ENCODE data around the gene SH2D5. TPM values are rescaled to one million over a fixed set of nuclear protein-coding genes. Genes with fewer than 3 reads are reported as not detected.

Gene SH2D5
- polyA plus RNA-seq, 1 experiment: 3.5 TPM

DNA sequence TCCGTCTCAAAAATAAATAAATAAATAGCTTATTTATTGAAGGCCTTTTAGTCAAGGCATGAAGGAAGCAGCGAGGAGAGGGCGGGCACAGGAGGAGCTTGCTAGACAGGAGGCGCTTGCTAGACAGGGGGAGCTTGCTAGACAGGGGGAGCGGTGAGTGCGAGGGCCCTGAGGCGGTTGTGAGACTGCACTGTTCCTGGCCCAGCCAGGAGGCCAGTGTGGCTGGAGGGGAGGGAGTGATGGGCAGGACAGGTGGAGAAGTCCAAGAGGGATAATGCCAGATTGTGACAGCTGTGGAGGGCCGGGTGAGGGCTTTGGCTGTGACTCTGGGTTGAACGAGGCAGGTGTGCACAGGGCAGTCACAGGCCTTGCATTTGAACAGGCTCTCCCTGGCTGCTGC is 32.9 kb downstream of the SH2D5 start:
- ChIA-PET POLR2A (no interaction called here), CTCF (interaction anchor here (0.7 to 9.5 kb wide), 6 partner anchors 9 to 669 kb away, joined by 3 to 147 read pairs (median 4); no protein-coding TSS in a partner anchor)
- Histone ChIP-seq H3K4me3 (ENCODE audit: low read depth, low read length) (no peak overlapping the region), H3K27me3 (ENCODE audit: control insufficient read depth, insufficient read depth, low read length) (no peaks in the 10 kb centered on the region), H3K36me3 (ENCODE audit: control insufficient read depth, insufficient read depth, low read length) (no peaks in the 10 kb centered on the region)
- no peak for DNase-seq (ENCODE audit: low read depth)
- TF ChIP-seq, protein P1, sequence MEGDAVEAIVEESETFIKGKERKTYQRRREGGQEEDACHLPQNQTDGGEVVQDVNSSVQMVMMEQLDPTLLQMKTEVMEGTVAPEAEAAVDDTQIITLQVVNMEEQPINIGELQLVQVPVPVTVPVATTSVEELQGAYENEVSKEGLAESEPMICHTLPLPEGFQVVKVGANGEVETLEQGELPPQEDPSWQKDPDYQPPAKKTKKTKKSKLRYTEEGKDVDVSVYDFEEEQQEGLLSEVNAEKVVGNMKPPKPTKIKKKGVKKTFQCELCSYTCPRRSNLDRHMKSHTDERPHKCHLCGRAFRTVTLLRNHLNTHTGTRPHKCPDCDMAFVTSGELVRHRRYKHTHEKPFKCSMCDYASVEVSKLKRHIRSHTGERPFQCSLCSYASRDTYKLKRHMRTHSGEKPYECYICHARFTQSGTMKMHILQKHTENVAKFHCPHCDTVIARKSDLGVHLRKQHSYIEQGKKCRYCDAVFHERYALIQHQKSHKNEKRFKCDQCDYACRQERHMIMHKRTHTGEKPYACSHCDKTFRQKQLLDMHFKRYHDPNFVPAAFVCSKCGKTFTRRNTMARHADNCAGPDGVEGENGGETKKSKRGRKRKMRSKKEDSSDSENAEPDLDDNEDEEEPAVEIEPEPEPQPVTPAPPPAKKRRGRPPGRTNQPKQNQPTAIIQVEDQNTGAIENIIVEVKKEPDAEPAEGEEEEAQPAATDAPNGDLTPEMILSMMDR (IDR thresholded peaks at IDR 0.05; ENCODE audit: insufficient read depth, low read depth, low read length): no peak

DNA sequence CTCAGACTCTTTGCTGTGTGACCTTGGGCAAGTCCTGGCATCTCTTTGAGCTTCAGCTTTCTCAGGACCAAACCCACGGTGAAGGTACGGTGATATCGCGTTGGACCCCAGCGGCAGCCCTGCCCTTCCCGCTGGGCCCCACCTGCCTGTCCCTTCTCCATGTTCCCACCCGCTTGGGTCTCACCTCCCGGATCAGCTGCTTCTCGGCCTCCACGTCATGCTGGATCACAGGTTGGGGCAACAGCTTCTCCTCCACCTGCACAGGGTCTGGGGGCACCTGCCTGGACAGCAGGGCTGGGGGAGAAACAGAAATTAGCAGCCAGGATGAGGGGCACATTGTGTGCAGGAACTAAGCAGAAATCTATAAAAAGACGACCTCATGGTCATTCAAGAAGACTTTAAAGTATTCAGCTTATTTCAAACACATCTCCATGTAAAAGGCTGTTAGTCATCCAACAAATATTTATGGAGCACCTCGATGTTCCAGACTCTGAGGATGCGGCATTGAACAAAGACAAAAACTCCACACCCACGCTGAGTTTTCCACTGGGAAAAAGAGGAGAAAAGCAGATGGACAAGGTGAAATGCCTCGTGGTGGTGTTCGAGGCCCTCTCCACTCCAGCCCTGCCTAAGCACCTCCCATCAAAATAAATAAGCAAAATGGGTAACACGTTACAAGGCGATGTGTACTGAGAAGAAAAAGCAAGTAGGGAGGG is 34.1 kb downstream of the SH2D5 start:
- H3K27me3 ChIP-seq (ENCODE audit: control insufficient read depth, insufficient read depth, low read length): no peaks in the 10 kb centered on the region
- DNase-seq (ENCODE audit: low read depth): peak; percentile 83
- CTCF ChIA-PET: interaction anchor here (0.6 to 9.5 kb wide), 8 partner anchors 10 to 670 kb away, joined by 3 to 147 read pairs (median 8); no protein-coding TSS in a partner anchor
- no peaks in the 10 kb centered on the region for H3K36me3 ChIP-seq (ENCODE audit: control insufficient read depth, insufficient read depth, low read length)
- TF ChIP-seq, protein P1 (IDR thresholded peaks at IDR 0.05; ENCODE audit: insufficient read depth, low read depth, low read length): no peak
- no peak overlapping the region for H3K4me3 ChIP-seq (ENCODE audit: low read depth, low read length)
- POLR2A ChIA-PET: no interaction called here

DNA sequence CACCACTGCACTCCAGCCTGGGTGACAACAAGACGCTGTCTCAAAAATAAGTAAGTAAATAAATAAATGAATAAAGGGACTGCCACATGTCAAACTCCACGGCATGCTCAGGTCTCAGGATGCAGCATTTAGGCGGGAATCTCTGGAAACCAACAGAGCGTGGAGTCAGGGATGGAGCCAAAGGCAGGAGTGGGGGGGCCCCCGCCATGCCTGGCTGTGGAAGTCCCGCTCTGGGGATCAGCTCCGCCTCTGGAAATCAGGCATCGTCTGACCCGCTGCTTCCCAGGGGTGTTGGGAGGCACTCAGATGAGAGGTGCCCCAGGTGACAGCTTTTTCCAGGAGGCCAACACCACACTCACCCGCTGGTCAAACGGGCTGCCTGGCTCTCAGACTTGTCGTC is 34.9 kb downstream of the SH2D5 start:
- POLR2A ChIA-PET: no interaction called here
- DNase-seq (ENCODE audit: low read depth): no peak

DNA sequence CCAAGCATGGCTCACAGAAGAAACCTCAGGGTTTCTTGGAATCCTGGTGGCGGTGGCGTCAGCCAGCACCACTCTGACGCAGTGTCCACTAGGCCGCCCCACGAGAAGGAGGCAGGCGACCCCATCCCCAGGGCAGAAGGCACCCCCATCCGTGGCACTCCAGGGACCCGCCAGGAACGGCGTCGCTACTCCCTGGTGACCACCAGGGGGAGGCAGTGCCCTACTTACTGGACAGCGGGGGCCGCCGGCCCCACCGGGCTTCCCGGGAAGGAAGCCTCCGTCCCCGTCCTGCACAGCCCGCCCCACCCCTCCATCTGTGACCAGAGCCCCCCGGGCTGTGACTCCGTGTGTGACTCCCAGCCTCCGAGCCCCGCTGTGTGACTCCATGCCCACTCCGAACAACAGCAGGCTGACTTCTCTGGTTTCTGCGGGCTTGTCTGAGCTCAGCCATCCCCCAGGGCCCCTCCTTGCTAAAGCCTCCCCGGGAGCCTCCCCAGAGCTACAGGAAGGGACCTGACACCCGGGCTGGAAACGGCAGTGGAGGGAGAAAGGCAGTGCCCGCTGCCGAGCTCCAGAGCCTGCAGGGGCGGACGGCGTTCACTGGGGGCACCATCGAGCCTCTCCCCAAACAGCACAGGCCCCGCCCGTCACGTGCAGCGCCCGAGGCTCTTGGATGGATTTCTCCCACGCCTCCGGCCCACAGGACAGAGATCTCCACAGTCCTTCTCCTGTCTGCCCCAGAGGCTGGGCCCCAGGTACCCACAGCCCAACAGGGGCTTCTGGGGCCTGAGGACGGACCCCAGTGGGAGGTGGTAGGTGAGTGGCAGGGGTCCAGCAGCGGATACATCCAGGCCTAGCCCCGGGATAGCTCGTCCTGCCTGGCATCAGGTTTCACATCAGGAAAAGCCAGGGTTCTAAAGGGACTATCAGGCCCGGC is 35.8 kb downstream of the SH2D5 start:
- TF ChIP-seq, protein P1 (IDR thresholded peaks at IDR 0.05; ENCODE audit: insufficient read depth, low read depth, low read length): peak; percentile 89
- no peaks in the 10 kb centered on the region for H3K36me3 ChIP-seq (ENCODE audit: control insufficient read depth, insufficient read depth, low read length)
- H3K4me3 ChIP-seq (ENCODE audit: low read depth, low read length): peak overlapping the region; percentile 48
- ChIA-PET CTCF (interaction anchor here (0.5 to 9.5 kb wide), 48 partner anchors 9 to 674 kb away, joined by 3 to 147 read pairs (median 4); partner anchors contain the start of genes DDOST, HP1BP3, KIF17 and SH2D5), POLR2A (interaction anchor here (0.6 kb wide), 1 partner anchor 28 kb away, joined by 4 read pairs; no protein-coding TSS in a partner anchor)
- no peaks in the 10 kb centered on the region for H3K27me3 ChIP-seq (ENCODE audit: control insufficient read depth, insufficient read depth, low read length)
- DNase-seq (ENCODE audit: low read depth): peak; percentile 76

More for the DNA sequence above, 34.9 kb downstream of the SH2D5 start:
- Histone ChIP-seq H3K36me3 (ENCODE audit: control insufficient read depth, insufficient read depth, low read length) (no peaks in the 10 kb centered on the region), H3K4me3 (ENCODE audit: low read depth, low read length) (no peak overlapping the region), H3K27me3 (ENCODE audit: control insufficient read depth, insufficient read depth, low read length) (no peaks in the 10 kb centered on the region)
- CTCF ChIA-PET: interaction anchor here (0.5 to 9.5 kb wide), 16 partner anchors 9 to 671 kb away, joined by 3 to 147 read pairs (median 8); partner anchors contain the start of gene HP1BP3
- TF ChIP-seq, protein P1 (IDR thresholded peaks at IDR 0.05; ENCODE audit: insufficient read depth, low read depth, low read length): no peak

DNA sequence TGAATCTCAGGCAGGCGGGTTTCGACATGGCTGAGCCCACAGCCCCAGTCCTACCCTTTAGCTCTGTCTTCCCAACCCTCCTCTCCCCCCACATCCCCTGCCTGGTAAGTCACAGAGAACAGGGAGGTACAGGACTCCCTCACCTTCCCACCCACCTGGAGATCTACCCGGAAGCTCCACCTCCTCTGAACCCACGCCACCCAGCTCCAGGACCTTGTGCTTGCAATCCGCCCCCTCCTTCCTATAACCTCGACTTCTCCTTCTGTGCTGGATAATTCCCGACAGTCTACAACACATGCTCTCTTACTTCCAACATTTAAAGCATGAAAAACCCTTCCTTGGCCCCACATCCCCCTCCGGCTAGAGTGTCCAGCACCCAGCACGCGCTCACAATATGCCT is 37.0 kb downstream of the SH2D5 start:
- Histone ChIP-seq H3K4me3 (ENCODE audit: low read depth, low read length) (no peak overlapping the region), H3K27me3 (ENCODE audit: control insufficient read depth, insufficient read depth, low read length) (no peaks in the 10 kb centered on the region), H3K36me3 (ENCODE audit: control insufficient read depth, insufficient read depth, low read length) (no peaks in the 10 kb centered on the region)
- POLR2A ChIA-PET: no interaction called here
- CTCF ChIA-PET: interaction anchor here (1.0 to 9.5 kb wide), 2 partner anchors 498 to 523 kb away, joined by 4 to 147 read pairs; no protein-coding TSS in a partner anchor
- DNase-seq (ENCODE audit: low read depth): no peak
- TF ChIP-seq, protein P1 (IDR thresholded peaks at IDR 0.05; ENCODE audit: insufficient read depth, low read depth, low read length): no peak

Data from BJ (cell line).